ENCODE data around the gene RDX. TPM values are rescaled to one million over a fixed set of nuclear protein-coding genes. Genes with fewer than 3 reads are reported as not detected.

The RDX gene
- total RNA-seq, 1 donor from 2014 or later: 103 TPM

GRCh38 chr11:110305169-110306018 is 9.0 kb upstream of the RDX start:
- DNase-seq (ENCODE audit: low read depth): no peak
- TF ChIP-seq CTCF (conservative IDR thresholded peaks at IDR 0.05; ENCODE audit: low read depth, low read length): no peak
- no peak overlapping the region for H3K4me3 ChIP-seq (ENCODE audit: low read depth, low read length)

GRCh38 chr11:110303414-110303826 is 7.0 kb upstream of the RDX start:
- no peak for TF ChIP-seq CTCF (conservative IDR thresholded peaks at IDR 0.05; ENCODE audit: low read depth, low read length)
- no peak overlapping the region for H3K4me3 ChIP-seq (ENCODE audit: low read depth, low read length)
- no peak for DNase-seq (ENCODE audit: low read depth)

- H3K4me3 ChIP-seq (ENCODE audit: low read depth, low read length): no peak overlapping the region
- no peak for DNase-seq (ENCODE audit: low read depth)
- no peak for TF ChIP-seq CTCF (conservative IDR thresholded peaks at IDR 0.05; ENCODE audit: low read depth, low read length)
Measured at GRCh38 chr11:110301577-110301976, 5.2 kb upstream of the RDX start.

GRCh38 chr11:110301032-110301431 is 4.6 kb upstream of the RDX start:
- DNase-seq (ENCODE audit: low read depth): no peak
- TF ChIP-seq CTCF (conservative IDR thresholded peaks at IDR 0.05; ENCODE audit: low read depth, low read length): no peak
- no peak overlapping the region for H3K4me3 ChIP-seq (ENCODE audit: low read depth, low read length)

DNA sequence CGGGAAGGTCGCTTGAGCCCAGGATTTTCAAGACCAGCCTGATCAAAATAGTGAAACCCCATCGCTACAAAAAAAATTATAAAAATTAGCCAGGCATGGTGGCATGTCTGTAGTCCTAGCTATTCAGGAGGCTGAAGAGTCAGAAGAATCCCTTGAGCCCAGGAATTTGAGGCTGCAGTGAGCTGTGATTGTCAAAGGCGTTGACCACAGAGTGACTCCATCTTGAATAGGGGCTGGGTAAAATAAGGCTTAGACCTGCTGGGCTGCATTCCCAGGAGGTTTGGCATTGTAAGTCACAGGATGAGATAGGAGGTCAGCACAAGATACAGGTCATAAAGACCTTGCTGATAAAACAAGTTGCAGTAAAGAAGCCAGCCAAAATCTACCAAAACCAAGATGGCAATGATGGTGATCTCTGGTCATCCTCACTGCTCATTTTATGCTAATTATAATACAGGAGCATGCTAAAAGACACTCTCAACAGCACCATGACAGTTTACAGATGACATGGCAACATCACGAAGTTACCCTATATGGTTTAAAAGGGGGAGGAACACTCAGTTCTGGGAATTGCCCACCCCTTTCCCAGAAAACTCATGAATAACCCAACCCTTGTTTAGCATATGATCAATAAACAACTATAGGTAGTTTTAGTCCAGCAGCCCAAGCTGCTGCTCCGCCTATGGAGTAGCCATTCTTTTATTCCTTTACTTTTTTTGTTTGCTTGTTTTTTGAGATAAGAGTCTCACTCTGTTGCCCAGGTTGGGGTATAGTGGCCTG is 2.8 kb upstream of the RDX start:
- DNase-seq (ENCODE audit: low read depth): no peak
- no peak overlapping the region for H3K4me3 ChIP-seq (ENCODE audit: low read depth, low read length)
- TF ChIP-seq CTCF (conservative IDR thresholded peaks at IDR 0.05; ENCODE audit: low read depth, low read length): no peak

DNA sequence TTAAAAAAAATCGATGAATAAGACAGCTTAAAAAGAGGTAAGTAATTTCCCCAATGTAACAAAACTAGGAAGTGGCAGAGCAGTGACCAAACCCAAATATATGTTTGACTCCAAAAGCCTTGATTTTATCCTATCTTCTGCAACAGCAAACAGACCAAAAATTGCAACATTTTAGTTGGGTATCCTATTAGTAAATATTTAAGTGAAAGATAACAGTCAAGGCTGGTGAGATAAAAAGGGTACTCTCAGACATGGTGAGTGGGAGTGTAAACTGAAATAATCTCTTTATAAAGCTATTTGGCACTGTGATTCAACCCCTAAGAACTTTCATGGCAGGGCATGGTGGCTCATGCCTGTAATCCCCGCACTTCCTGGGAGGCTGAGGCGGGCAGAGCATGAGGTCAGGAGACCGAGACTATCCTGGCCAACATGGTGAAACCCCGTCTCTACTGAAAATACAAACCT is 1.9 kb upstream of the RDX start:
- no peak for DNase-seq (ENCODE audit: low read depth)
- no peak for TF ChIP-seq CTCF (conservative IDR thresholded peaks at IDR 0.05; ENCODE audit: low read depth, low read length)

More for the DNA sequence above, 1.9 kb upstream of the RDX start:
- H3K4me3 ChIP-seq (ENCODE audit: low read depth, low read length): no peak overlapping the region

Data from epithelial cell of proximal tubule (primary cell).